BLaER1 (cell line): ENCODE results near the gene ATP8A1.

ENCODE experiments used
- H3K27ac ChIP-seq: shearing (Covaris generic); formaldehyde crosslinking; 2 replicates; pipeline ENCODE4 v1.8.1; 2022
- H3K27me3 ChIP-seq: shearing (Covaris generic); formaldehyde crosslinking; 2 replicates; pipeline ENCODE4 v1.8.1; 2022
- H3K36me3 ChIP-seq: shearing (Covaris generic); formaldehyde crosslinking; 2 replicates; pipeline ENCODE4 v1.8.1; 2022
- H3K4me1 ChIP-seq: shearing (Covaris generic); formaldehyde crosslinking; 2 replicates; pipeline ENCODE4 v1.8.1; 2022
- H3K4me2 ChIP-seq: shearing (Covaris generic); formaldehyde crosslinking; 2 replicates; pipeline ENCODE4 v1.8.1; 2022
- H3K4me3 ChIP-seq: shearing (Covaris generic); formaldehyde crosslinking; 2 replicates; pipeline ENCODE4 v1.8.1; 2022
- H3K9ac ChIP-seq: shearing (Covaris generic); formaldehyde crosslinking; 2 replicates; pipeline ENCODE4 v1.8.1; 2022
- H3K9me3 ChIP-seq: shearing (Covaris generic); formaldehyde crosslinking; 2 replicates; pipeline ENCODE4 v1.8.1; 2022
- H4K20me1 ChIP-seq: shearing (Covaris generic); formaldehyde crosslinking; 2 replicates; pipeline ENCODE4 v1.8.1; 2022
- Cebpa-rat ChIP-seq: shearing (Covaris generic); IDR thresholded peaks from 2 replicates; pipeline ENCODE4 v1.8.1; 2022

Gene ATP8A1

DNA sequence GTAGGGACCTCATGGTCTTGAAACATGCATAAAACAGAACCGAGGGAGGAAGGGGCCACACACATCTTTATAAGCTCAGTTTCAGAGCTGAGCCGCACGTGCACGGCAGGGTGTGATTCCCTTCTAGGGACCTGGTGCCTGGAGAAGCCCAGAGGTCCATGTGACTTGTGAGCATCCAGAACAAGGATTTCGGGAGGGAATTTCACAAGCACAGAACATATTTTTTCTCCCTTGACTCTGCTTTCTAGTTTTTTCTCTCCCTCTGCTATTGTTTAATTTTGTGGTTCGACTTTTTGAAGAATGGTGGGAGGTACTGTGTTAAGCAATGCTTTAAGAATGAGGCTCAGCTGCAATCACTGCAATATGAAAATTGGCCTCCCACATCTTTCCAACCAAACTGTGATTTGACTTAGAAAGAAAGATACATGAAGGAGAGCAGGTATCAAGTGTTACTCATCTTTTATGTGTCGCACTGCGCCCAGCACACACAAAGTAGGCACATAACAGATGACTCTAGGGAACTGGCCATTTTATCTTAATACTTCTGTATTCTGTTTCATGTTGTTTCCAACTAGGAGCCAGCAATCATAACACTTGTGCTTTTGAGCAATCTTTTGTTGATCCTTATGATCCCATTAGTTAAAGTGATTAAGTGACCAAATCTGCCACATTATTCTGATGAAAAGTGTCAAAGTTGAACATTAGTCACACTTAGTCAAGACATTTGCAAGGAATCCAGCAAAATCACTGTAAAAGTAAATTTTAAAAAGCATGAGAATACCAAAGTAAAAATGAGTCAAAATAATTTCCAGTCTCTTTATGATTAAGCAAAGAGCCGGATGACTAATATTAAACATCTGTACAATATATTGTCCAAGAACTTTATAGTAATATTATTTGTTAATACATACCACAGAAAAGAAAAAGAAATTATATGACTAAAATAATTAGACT, 173.2 kb downstream of the ATP8A1 start:
- Histone ChIP-seq H3K36me3 (peaks cover 18% of the 10 kb centered on the region), H3K27ac (no peak overlapping the region), H3K4me2 (no peak overlapping the region), H3K4me1 (no peaks in the 10 kb centered on the region), H4K20me1 (no peaks in the 10 kb centered on the region), H3K9me3 (no peaks in the 10 kb centered on the region), H3K4me3 (no peak overlapping the region), H3K27me3 (no peaks in the 10 kb centered on the region), H3K9ac (no peak overlapping the region)
- TF ChIP-seq Cebpa-rat: no peak

DNA sequence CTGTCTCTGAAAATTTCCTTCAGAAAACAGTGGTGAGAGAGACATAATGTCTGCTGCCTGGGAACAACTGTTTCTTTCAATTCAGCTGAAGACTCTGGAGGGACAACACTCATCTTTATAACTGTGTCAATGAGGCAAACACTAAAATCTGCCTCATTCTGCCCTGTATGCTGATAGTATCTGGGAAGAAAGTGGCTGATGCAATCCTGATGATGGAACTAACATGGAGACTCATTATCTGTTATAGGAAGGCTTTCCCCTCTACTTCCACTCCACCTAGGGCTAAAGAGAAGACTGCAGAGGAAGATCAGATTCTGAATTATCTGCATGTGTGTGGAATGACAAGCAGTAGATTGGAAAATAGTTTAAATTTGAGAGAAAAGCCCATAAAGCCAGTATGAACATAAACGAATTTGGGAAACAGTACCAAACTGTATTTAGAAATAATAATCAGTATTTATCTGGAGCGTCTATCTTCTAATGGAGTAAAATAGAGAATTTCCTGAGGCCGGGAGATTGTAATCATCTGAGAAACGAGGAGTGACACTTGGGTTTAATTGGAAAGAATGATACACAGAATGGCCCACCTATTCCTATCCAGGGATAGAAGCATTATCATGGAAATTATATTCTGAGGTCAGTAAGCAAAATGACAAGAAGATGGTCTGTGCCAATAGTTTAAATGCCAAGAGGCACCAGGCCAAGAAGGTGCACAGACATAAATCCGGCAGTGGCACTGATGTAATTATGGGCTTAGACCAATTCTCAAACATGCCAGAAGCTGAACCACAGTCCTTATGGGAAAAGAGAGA, 174.2 kb downstream of the ATP8A1 start:
- no peaks in the 10 kb centered on the region for H3K27me3 ChIP-seq
- no peak overlapping the region for H3K4me3 ChIP-seq

DNA sequence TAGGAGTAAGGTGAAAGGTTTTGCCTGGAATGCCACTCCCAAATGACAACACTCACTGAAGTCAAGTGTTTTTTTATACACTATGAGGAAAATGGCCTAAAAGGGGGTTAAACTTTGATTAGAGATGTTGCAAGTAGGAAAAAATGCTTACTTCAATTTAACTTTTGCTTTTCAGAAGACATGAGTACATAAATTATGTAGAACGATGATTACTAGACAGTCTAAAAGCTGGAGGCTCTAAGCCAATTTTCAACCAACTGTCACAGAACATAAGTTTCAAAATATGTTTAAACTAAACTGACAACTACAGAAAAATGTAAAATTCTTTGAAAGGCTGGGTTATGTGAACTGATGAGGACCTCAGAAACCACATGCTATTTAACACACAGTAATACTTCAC, 176.2 kb downstream of the ATP8A1 start:
- Histone ChIP-seq H3K9ac (no peak overlapping the region), H3K4me2 (no peak overlapping the region), H3K27me3 (no peaks in the 10 kb centered on the region), H3K4me1 (no peaks in the 10 kb centered on the region), H3K27ac (no peak overlapping the region), H4K20me1 (no peaks in the 10 kb centered on the region), H3K36me3 (peaks cover 28% of the 10 kb centered on the region), H3K4me3 (no peak overlapping the region), H3K9me3 (no peaks in the 10 kb centered on the region)
- TF ChIP-seq Cebpa-rat: no peak

More for the DNA sequence above, 174.2 kb downstream of the ATP8A1 start:
- H3K27ac ChIP-seq: no peak overlapping the region
- no peaks in the 10 kb centered on the region for H3K4me1 ChIP-seq
- H3K9me3 ChIP-seq: no peaks in the 10 kb centered on the region
- H3K9ac ChIP-seq: no peak overlapping the region
- no peak overlapping the region for H3K4me2 ChIP-seq
- no peak for TF ChIP-seq Cebpa-rat
- H3K36me3 ChIP-seq: peaks cover 22% of the 10 kb centered on the region
- H4K20me1 ChIP-seq: no peaks in the 10 kb centered on the region

DNA sequence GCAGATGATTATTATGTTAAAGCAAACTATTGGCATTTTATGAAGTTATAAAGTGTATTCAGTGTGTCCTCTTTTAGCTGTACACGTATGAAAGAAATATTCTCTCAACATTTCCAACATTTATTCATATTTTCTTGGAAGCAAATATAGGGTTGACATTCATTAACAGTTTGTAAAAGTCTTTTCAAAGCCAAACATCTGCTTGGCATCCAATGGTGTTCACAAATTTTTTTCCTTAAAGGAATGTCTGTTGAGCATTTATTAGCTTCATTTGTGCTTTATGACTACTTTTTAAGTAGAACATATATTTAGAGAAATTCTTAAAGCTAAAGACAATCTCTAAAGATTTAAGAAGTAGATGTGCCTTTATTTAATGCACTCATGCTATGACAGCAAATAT, 176.6 kb downstream of the ATP8A1 start:
- Histone ChIP-seq H3K9me3 (no peaks in the 10 kb centered on the region), H3K36me3 (peaks cover 28% of the 10 kb centered on the region), H3K4me2 (no peak overlapping the region), H3K27ac (no peak overlapping the region), H3K27me3 (no peaks in the 10 kb centered on the region), H4K20me1 (no peaks in the 10 kb centered on the region), H3K4me3 (no peak overlapping the region), H3K4me1 (no peaks in the 10 kb centered on the region), H3K9ac (no peak overlapping the region)
- TF ChIP-seq Cebpa-rat: no peak

DNA sequence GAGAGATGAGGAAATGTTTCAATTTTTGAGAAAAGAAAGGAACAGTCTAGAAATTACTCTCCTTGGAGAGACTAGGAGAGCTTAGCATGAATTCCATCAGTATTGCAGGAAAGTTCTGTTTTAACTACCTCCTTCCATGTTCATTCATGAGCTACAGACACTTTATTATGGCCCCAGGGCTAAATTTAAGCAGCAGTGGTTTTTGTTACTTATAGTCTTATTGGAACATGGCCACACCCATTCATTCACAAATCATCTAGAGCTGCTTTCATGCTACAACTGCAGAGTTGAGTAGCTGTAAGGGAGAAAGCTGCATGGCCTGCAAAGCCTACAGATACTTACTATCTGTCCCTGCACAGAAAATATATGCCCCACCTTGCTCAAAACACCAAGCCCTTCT, 178.0 kb downstream of the ATP8A1 start:
- H3K9ac ChIP-seq: no peak overlapping the region
- no peaks in the 10 kb centered on the region for H4K20me1 ChIP-seq
- no peak for TF ChIP-seq Cebpa-rat
- no peaks in the 10 kb centered on the region for H3K9me3 ChIP-seq
- H3K4me2 ChIP-seq: no peak overlapping the region
- H3K36me3 ChIP-seq: peaks cover 28% of the 10 kb centered on the region
- no peak overlapping the region for H3K27ac ChIP-seq
- no peaks in the 10 kb centered on the region for H3K27me3 ChIP-seq
- H3K4me3 ChIP-seq: no peak overlapping the region
- no peaks in the 10 kb centered on the region for H3K4me1 ChIP-seq

DNA sequence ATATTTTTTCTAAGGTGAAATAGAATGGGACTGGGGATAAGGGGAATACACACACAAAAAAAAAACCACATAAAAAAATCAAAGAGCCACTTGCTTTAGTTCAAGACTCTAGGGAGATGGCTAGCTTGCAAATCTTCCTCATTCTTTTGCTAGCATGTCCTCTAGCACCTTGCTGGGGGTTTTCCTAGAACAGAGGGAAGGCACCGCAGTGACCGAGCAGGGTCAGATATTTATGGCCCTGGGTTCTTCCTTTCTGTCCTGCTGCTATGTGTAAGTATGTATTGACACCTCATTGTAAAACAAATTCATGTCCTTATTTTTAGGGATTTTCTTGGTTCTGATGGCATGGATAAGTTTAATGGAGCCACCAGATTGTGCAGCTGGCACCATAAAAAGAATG, 178.4 kb downstream of the ATP8A1 start:
- no peak overlapping the region for H3K27ac ChIP-seq
- H3K36me3 ChIP-seq: peaks cover 25% of the 10 kb centered on the region
- no peak overlapping the region for H3K9ac ChIP-seq
- H4K20me1 ChIP-seq: no peaks in the 10 kb centered on the region
- no peaks in the 10 kb centered on the region for H3K9me3 ChIP-seq
- TF ChIP-seq Cebpa-rat: no peak
- no peak overlapping the region for H3K4me2 ChIP-seq
- H3K4me3 ChIP-seq: no peak overlapping the region
- no peaks in the 10 kb centered on the region for H3K27me3 ChIP-seq
- H3K4me1 ChIP-seq: no peaks in the 10 kb centered on the region

DNA sequence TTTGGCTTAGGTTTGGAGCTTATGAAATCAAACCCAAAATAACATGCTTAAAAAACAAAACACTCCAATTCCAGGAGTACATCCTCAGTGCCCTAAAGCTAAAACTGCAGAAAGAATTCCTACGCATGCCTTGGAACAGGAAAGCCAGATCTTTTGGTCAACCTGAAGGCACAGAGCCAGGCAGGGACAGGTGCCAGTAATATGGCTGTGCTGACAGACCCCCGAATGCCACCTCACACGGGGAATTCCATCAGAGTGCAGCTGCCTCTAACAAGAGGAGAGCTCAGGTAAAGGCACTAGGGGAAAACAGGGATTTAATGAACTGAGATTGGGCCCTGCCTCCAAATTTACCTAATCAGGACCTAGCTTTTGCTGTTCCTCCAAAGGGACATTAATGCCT, 182.5 kb downstream of the ATP8A1 start:
- no peak for TF ChIP-seq Cebpa-rat
- Histone ChIP-seq H3K27ac (no peak overlapping the region), H3K4me1 (no peaks in the 10 kb centered on the region), H3K36me3 (peaks cover 10% of the 10 kb centered on the region; the same call in 1 of the 2 replicates), H4K20me1 (no peaks in the 10 kb centered on the region), H3K4me2 (no peak overlapping the region), H3K9ac (no peak overlapping the region), H3K9me3 (no peaks in the 10 kb centered on the region), H3K27me3 (no peaks in the 10 kb centered on the region), H3K4me3 (no peak overlapping the region)

DNA sequence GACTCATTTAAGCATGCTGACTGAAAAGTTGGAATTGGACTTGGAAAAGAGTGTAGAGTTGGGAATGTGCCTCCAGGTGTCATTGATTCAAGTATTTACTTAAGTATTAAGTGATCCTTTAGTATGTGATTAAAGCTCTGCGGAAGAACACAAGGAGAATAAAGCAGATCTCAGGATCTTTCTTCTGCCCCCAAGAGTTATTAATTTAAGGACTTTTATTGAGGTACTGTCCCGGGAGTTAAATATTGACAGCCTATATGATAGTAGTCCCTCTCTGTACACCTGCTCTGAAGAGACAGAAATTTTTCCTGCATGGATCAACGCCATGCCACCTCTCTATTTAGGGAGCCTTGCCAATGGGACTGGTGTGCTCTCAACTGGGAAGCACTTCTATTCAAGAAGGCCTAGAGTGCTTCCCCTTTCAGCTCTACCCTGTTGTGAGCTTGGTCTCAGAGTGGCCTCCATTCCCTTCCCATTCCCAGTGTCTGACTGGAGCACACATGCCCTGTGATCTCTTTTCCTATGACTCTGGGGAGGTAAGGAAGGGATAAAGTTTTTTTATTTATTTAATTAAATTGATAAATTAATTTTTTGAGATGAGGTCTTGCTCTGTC, 183.7 kb downstream of the ATP8A1 start:
- peaks cover 10% of the 10 kb centered on the region; the same call in 1 of the 2 replicates for H3K36me3 ChIP-seq
- H3K27ac ChIP-seq: no peak overlapping the region
- H3K27me3 ChIP-seq: no peaks in the 10 kb centered on the region
- H3K4me2 ChIP-seq: no peak overlapping the region
- H3K4me1 ChIP-seq: no peaks in the 10 kb centered on the region
- H4K20me1 ChIP-seq: no peaks in the 10 kb centered on the region
- H3K9me3 ChIP-seq: no peaks in the 10 kb centered on the region
- H3K9ac ChIP-seq: no peak overlapping the region
- no peak overlapping the region for H3K4me3 ChIP-seq
- no peak for TF ChIP-seq Cebpa-rat

DNA sequence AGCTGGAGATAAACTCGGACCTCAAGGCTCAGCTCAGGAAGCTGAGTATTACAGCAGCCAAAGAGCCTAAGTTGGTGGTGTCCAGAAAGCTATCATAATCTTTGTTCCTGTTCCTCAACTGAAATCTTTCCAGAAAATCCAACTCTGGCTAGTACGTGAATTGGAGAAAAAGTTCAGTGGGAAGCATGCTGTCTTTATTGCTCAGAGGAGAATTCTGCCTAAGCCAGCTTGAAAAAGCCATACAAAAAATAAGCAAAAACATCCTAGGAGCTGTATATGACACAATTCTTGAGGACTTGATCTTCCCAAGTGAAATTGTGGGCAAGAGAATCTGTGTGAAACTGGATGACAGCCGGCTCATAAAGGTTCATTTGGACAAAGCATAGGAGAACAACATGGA, 185.0 kb downstream of the ATP8A1 start:
- Histone ChIP-seq H4K20me1 (no peaks in the 10 kb centered on the region), H3K9me3 (no peaks in the 10 kb centered on the region), H3K27me3 (no peaks in the 10 kb centered on the region), H3K9ac (no peak overlapping the region), H3K4me1 (no peaks in the 10 kb centered on the region), H3K4me3 (no peak overlapping the region), H3K27ac (no peak overlapping the region), H3K4me2 (no peak overlapping the region), H3K36me3 (0 out of 2 replicates have a peak, but pooled peaks cover 11% of the 10 kb centered on the region)
- TF ChIP-seq Cebpa-rat: no peak
